GM23338 (cell line): Measurements from ENCODE around the gene TMEM131L. TPM values are rescaled to one million over a fixed set of nuclear protein-coding genes. Genes with fewer than 3 reads are reported as not detected.
"Not testable (repeated sequence)": the region's sequence is repeated elsewhere in the genome, so short reads cannot be mapped to it uniquely, and the experiment has no call there.

Source experiments
- ATAC-seq: fragments of 200-7000 bp; cut with Tn5 transposase; 3 replicates; pipeline ENCODE4 v1.9.1; 2020
- DNase-seq: peaks from one replicate; pipeline ENCODE4 v3.0.0-alpha.2; 2015; ENCODE audit warnings: low spot score
- H2AFZ ChIP-seq: fragments of 200-600 bp; sonication (generic); 2 replicates; pipeline ENCODE4 v1.8.0; 2016; ENCODE audit warnings: antibody characterized with exemption, mild to moderate bottlenecking, moderate library complexity
- H3F3A ChIP-seq: fragments of 200-600 bp; sonication (generic); replicated peaks from 2 replicates; pipeline ENCODE4 v1.8.0; 2017; ENCODE audit warnings: antibody characterized with exemption, mixed run types, low read depth
- H3K27ac ChIP-seq: fragments of 200-600 bp; sonication (generic); 2 replicates; pipeline ENCODE4 v1.6.1; 2016; ENCODE audit warnings: low read depth
- H3K27me3 ChIP-seq: fragments of 200-600 bp; sonication (generic); 2 replicates; pipeline ENCODE4 v1.8.0; 2016; ENCODE audit warnings: mild to moderate bottlenecking, mixed run types, moderate library complexity; ENCODE audit not compliant: insufficient read depth
- H3K36me3 ChIP-seq: fragments of 200-600 bp; sonication (generic); 2 replicates; pipeline ENCODE4 v1.8.0; 2016; ENCODE audit warnings: mild to moderate bottlenecking; ENCODE audit not compliant: insufficient read depth
- H3K4me1 ChIP-seq: fragments of 200-600 bp; sonication (generic); 2 replicates; pipeline ENCODE4 v1.8.0; 2016; ENCODE audit warnings: mild to moderate bottlenecking, moderate library complexity; ENCODE audit not compliant: insufficient read depth
- H3K4me2 ChIP-seq: fragments of 200-600 bp; sonication (generic); 2 replicates; pipeline ENCODE4 v1.7.1; 2017; ENCODE audit warnings: mixed run types
- H3K4me3 ChIP-seq: fragments of 200-600 bp; sonication (generic); 2 replicates; pipeline ENCODE4 v1.6.1; 2016; ENCODE audit warnings: mixed run types
- H3K79me2 ChIP-seq: fragments of 200-600 bp; sonication (generic); replicated peaks from 2 replicates; pipeline ENCODE4 v1.8.0; 2017; ENCODE audit warnings: mild to moderate bottlenecking; ENCODE audit not compliant: insufficient read depth
- H3K9me2 ChIP-seq: fragments of 200-600 bp; sonication (generic); 2 replicates; pipeline ENCODE4 v1.8.0; 2017; ENCODE audit not compliant: insufficient read depth
- H4K20me1 ChIP-seq: fragments of 200-600 bp; sonication (generic); replicated peaks from 2 replicates; pipeline ENCODE4 v1.8.0; 2017; ENCODE audit warnings: mild to moderate bottlenecking; ENCODE audit not compliant: insufficient read depth
- H3K27ac Mint-ChIP-seq: 2 replicates; pipeline ENCODE4 v1.8.0; 2020; ENCODE audit warnings: inconsistent platforms, mild to moderate bottlenecking, moderate library complexity, mixed read lengths
- H3K27me3 Mint-ChIP-seq: 3 replicates; pipeline ENCODE4 v1.8.0; 2022; ENCODE audit warnings: low read depth, mild to moderate bottlenecking, moderate library complexity, mixed read lengths, inconsistent platforms; ENCODE audit not compliant: insufficient read depth, poor library complexity
- H3K36me3 Mint-ChIP-seq: 3 replicates; pipeline ENCODE4 v1.8.0; 2021; ENCODE audit warnings: low read depth, mild to moderate bottlenecking, inconsistent platforms, moderate library complexity, mixed read lengths
- H3K4me1 Mint-ChIP-seq: 3 replicates; pipeline ENCODE4 v1.8.0; 2020; ENCODE audit warnings: mild to moderate bottlenecking, inconsistent platforms, mixed read lengths
- H3K4me3 Mint-ChIP-seq: 3 replicates; pipeline ENCODE4 v1.8.0; 2021; ENCODE audit warnings: moderate library complexity, mild to moderate bottlenecking, inconsistent platforms, mixed read lengths
- H3K9me3 Mint-ChIP-seq: 3 replicates; pipeline ENCODE4 v1.8.0; 2020; ENCODE audit warnings: moderate library complexity, mild to moderate bottlenecking, inconsistent platforms, mixed read lengths
- CREB1 ChIP-seq: fragments of 250-450 bp; sonication (Bioruptor Pico); IDR thresholded peaks from 2 replicates; pipeline ENCODE4 v1.5.0; 2020; ENCODE audit warnings: low read depth, mild to moderate bottlenecking, moderate library complexity
- CTCF ChIP-seq, 2 experiments: fragments of 200-600 bp in 1 of 2; sonication (generic) in 1 of 2; conservative IDR thresholded peaks; 2 replicates each; pipeline versions ENCODE4 v1.5.1 to v1.6.1; 2016 to 2017; ENCODE audit warnings: antibody characterized with exemption in 2 of 2, low read depth in 2 of 2, mild to moderate bottlenecking in 2 of 2, moderate library complexity in 1 of 2
- ETS1 ChIP-seq: IDR thresholded peaks from 2 replicates; pipeline ENCODE4 v1.6.1; 2016; ENCODE audit warnings: antibody characterized with exemption
- EZH2 ChIP-seq: fragments of 200-600 bp; sonication (generic); IDR thresholded peaks from one replicate; pipeline ENCODE4 v1.8.0; 2017; ENCODE audit warnings: antibody characterized with exemption, mild to moderate bottlenecking, low read depth; ENCODE audit not compliant: unreplicated experiment
- NANOG ChIP-seq: IDR thresholded peaks from 2 replicates; pipeline ENCODE4 v1.6.1; 2016; ENCODE audit warnings: antibody characterized with exemption, borderline replicate concordance
- REST ChIP-seq: IDR thresholded peaks from one replicate; pipeline ENCODE4 v1.6.1; 2018; ENCODE audit warnings: antibody characterized with exemption; ENCODE audit not compliant: unreplicated experiment
- STAT1 ChIP-seq: IDR thresholded peaks from one replicate; pipeline ENCODE4 v1.6.1; 2016; ENCODE audit warnings: antibody characterized with exemption; ENCODE audit not compliant: unreplicated experiment
- ZNF331 ChIP-seq: fragments of 250-450 bp; sonication (Bioruptor Pico); IDR thresholded peaks from 2 replicates; pipeline ENCODE4 v1.5.0; 2020; ENCODE audit warnings: low read depth, mild to moderate bottlenecking, moderate library complexity
- polyA plus RNA-seq: library from polyadenylated mRNA; unstranded; fragments of >200 nt; fragmentation: Nextera tagmentation; extraction: Ambion mirVana; gene quantifications from 2 replicates; pipeline ENCODE4 v1.2.1, GENCODE V29; 2016
- total RNA-seq: library from RNA; depleted of rRNA; stranded (reverse); fragments of >200 nt; shearing (Covaris generic); gene quantifications from 2 replicates; pipeline ENCODE4 v1.2.3, GENCODE V29; 2014

TMEM131L gene
- total and polyA plus RNA-seq, 2 experiments from 2014 or later: 11.1 to 32.2 TPM

- TF ChIP-seq REST (no peak), STAT1 (no peak), ETS1 (no peak), CREB1 (no peak), EZH2 (no peak), ZNF331 (CRISPR knock-in tag) (no peak), NANOG (no peak), CTCF (conservative IDR thresholded peaks at IDR 0.05; ENCODE audit: low read depth in 2 of 2) (no peak)
Measured at GRCh38 chr4:153546280-153546679, 80.1 kb downstream of the TMEM131L start (continued).

GRCh38 chr4:153547520-153547919, 81.4 kb downstream of the TMEM131L start:
- no peak overlapping the region for H2AFZ ChIP-seq
- no peaks in the 10 kb centered on the region; the same call in 2 of the 3 replicates for H3K9me3 Mint-ChIP-seq
- no peaks in the 10 kb centered on the region for H3K27me3 ChIP-seq
- no peaks in the 10 kb centered on the region for H4K20me1 ChIP-seq
- no peak overlapping the region for H3K4me3 ChIP-seq
- H3K4me3 Mint-ChIP-seq: no peak overlapping the region
- no peak for DNase-seq
- no peaks in the 10 kb centered on the region for H3F3A ChIP-seq
- no peak for TF ChIP-seq ETS1
- no peak for TF ChIP-seq EZH2
- H3K4me1 ChIP-seq: peaks cover 12% of the 10 kb centered on the region
- no peak overlapping the region for H3K27ac Mint-ChIP-seq
- H3K79me2 ChIP-seq: peaks cover 30% of the 10 kb centered on the region
- H3K27ac ChIP-seq: no peak overlapping the region
- no peaks in the 10 kb centered on the region for H3K27me3 Mint-ChIP-seq
- no peak; the same call in 2 of the 3 replicates for ATAC-seq
- H3K9me2 ChIP-seq: no peaks in the 10 kb centered on the region; the same call in none of the 2 replicates
- no peaks in the 10 kb centered on the region for H3K36me3 Mint-ChIP-seq
- no peaks in the 10 kb centered on the region for H3K36me3 ChIP-seq
- peaks cover 26% of the 10 kb centered on the region for H3K4me1 Mint-ChIP-seq
- H3K4me2 ChIP-seq: no peak overlapping the region

GRCh38 chr4:153548907-153549306, 82.7 kb downstream of the TMEM131L start:
- DNase-seq, H3K36me3 Mint-ChIP-seq, H4K20me1 ChIP-seq, H3K27me3 ChIP-seq, H3F3A ChIP-seq, H3K27ac Mint-ChIP-seq, H3K36me3 ChIP-seq, H3K4me3 Mint-ChIP-seq, H3K4me2 ChIP-seq, H2AFZ ChIP-seq, H3K9me2 ChIP-seq, H3K27me3 Mint-ChIP-seq, H3K4me1 ChIP-seq, ATAC-seq, H3K9me3 Mint-ChIP-seq, H3K4me3 ChIP-seq, H3K27ac ChIP-seq: not testable (repeated sequence)
- peaks cover 30% of the 10 kb centered on the region for H3K79me2 ChIP-seq
- peaks cover 25% of the 10 kb centered on the region for H3K4me1 Mint-ChIP-seq
